GM11168 (cell line): Measurements from ENCODE around the gene WDFY2.

Experiments
- in situ Hi-C: fragments of 300-500 bp; cut with MboI; formaldehyde crosslinking; loops from one replicate; pipeline ENCODE4 v1.12.0; 2022; ENCODE audit warnings: low sequenced_read_pairs; ENCODE audit not compliant: unreplicated experiment

The WDFY2 gene

GRCh38 chr13:51761643-51762350 is 177.5 kb downstream of the WDFY2 start:
- in situ Hi-C loops, result no loop called here

- in situ Hi-C loops, result no loop called here
Measured at GRCh38 chr13:51763486-51763885, 179.2 kb downstream of the WDFY2 start.

GRCh38 chr13:51764184-51765141 is 180.2 kb downstream of the WDFY2 start:
- in situ Hi-C loops, result no loop called here

GRCh38 chr13:51765142-51765515 is 180.9 kb downstream of the WDFY2 start:
- in situ Hi-C loops, result no loop called here

- in situ Hi-C loops, result no loop called here
Measured at GRCh38 chr13:51767100-51767499, 182.8 kb downstream of the WDFY2 start.

- in situ Hi-C loops, result no loop called here
Measured at GRCh38 chr13:51768378-51768921, 184.2 kb downstream of the WDFY2 start.

GRCh38 chr13:51768976-51769375 is 184.7 kb downstream of the WDFY2 start:
- in situ Hi-C loops, result no loop called here

- in situ Hi-C loops, result no loop called here
Measured at GRCh38 chr13:51769455-51770127, 185.3 kb downstream of the WDFY2 start.

- in situ Hi-C loops, result no loop called here
Measured at GRCh38 chr13:51770160-51770559, 185.9 kb downstream of the WDFY2 start.

- in situ Hi-C loops, result no loop called here
Measured at GRCh38 chr13:51770681-51771417, 186.6 kb downstream of the WDFY2 start.

- in situ Hi-C loops, result no loop called here
Measured at GRCh38 chr13:51771418-51772104, 187.3 kb downstream of the WDFY2 start.

- in situ Hi-C loops, result no loop called here
Measured at GRCh38 chr13:51772105-51772455, 187.8 kb downstream of the WDFY2 start.

- in situ Hi-C loops, result no loop called here
Measured at GRCh38 chr13:51772781-51773180, 188.5 kb downstream of the WDFY2 start.

GRCh38 chr13:51773515-51773914 is 189.3 kb downstream of the WDFY2 start:
- in situ Hi-C loops, result no loop called here

- in situ Hi-C loops, result no loop called here
Measured at GRCh38 chr13:51776179-51776578, 191.9 kb downstream of the WDFY2 start.

- in situ Hi-C loops, result no loop called here
Measured at GRCh38 chr13:51777921-51778320, 193.7 kb downstream of the WDFY2 start.

- in situ Hi-C loops, result no loop called here
Measured at GRCh38 chr13:51778392-51778791, 194.1 kb downstream of the WDFY2 start.

- in situ Hi-C loops, result no loop called here
Measured at GRCh38 chr13:51780099-51780498, 195.8 kb downstream of the WDFY2 start.

GRCh38 chr13:51781246-51782022 is 197.2 kb downstream of the WDFY2 start:
- in situ Hi-C loops, result no loop called here
